Measurements from ENCODE around the gene RCC2. TPM values are rescaled to one million over a fixed set of nuclear protein-coding genes. Genes with fewer than 3 reads are reported as not detected.

RCC2 gene
- total RNA-seq, 1 experiment from 2014 or later, result 116 TPM

GRCh38 chr1:17425806-17426600 lies 13.5 kb downstream of the RCC2 start:
- H3K36me3 ChIP-seq (ENCODE audit: control insufficient read depth, insufficient read depth, low read length), result peaks cover 24% of the 10 kb centered on the region
- POLR2A ChIA-PET, result no interaction called here
- peak; percentile 20; the same call in 1 of the 2 replicates for ATAC-seq
- no peak for DNase-seq (ENCODE audit: low read depth, low spot score)
- no peak overlapping the region for H3K27ac ChIP-seq (ENCODE audit: low read length)
- no peaks in the 10 kb centered on the region for H3K9me3 ChIP-seq (ENCODE audit: control insufficient read depth, insufficient read depth, low read depth, low read length)
- no TSS peak for BruUV-seq (replicated peaks)
- TF ChIP-seq REST (IDR thresholded peaks at IDR 0.05; ENCODE audit: insufficient read depth in 1 of 2, low read depth in 2 of 2, low read length in 1 of 2) (no peak), TCF7L2 (IDR thresholded peaks at IDR 0.05; ENCODE audit: low read depth, low read length) (no peak), SIN3A (IDR thresholded peaks at IDR 0.05; ENCODE audit: borderline replicate concordance, insufficient read depth, low read depth, low read length) (no peak), POLR2AphosphoS5 (IDR thresholded peaks at IDR 0.05; ENCODE audit: low read depth, low read length) (no peak), CTCF (IDR thresholded peaks at IDR 0.05) (no peak)
- H3K4me3 ChIP-seq (ENCODE audit: low read depth in 2 of 2, low read length in 2 of 2), result no peak overlapping the region
- no peaks in the 10 kb centered on the region; the same call in 1 of the 2 replicates for H3K4me1 ChIP-seq (ENCODE audit: control insufficient read depth, insufficient read depth, low read length)
- intact Hi-C loops (cut with micrococcal nuclease; ENCODE audit: unreplicated experiment), result no loop called here
- CTCF ChIA-PET, result no interaction called here
- in situ Hi-C loops (cut with HindIII; ENCODE audit: low pct_unique_long_range_greater_than_20kb, low sequenced_read_pairs), result no loop called here
- H3K27me3 ChIP-seq (ENCODE audit: control insufficient read depth, insufficient read depth, low read length), result no peaks in the 10 kb centered on the region

- TF ChIP-seq REST (IDR thresholded peaks at IDR 0.05; ENCODE audit: insufficient read depth in 1 of 2, low read depth in 2 of 2, low read length in 1 of 2) (no peak), CTCF (IDR thresholded peaks at IDR 0.05) (no peak), TCF7L2 (IDR thresholded peaks at IDR 0.05; ENCODE audit: low read depth, low read length) (no peak), SIN3A (IDR thresholded peaks at IDR 0.05; ENCODE audit: borderline replicate concordance, insufficient read depth, low read depth, low read length) (no peak), POLR2AphosphoS5 (IDR thresholded peaks at IDR 0.05; ENCODE audit: low read depth, low read length) (no peak)
- ChIA-PET CTCF (no interaction called here), POLR2A (no interaction called here)
- intact Hi-C loops (cut with micrococcal nuclease; ENCODE audit: unreplicated experiment) (no loop called here), in situ Hi-C loops (cut with HindIII; ENCODE audit: low pct_unique_long_range_greater_than_20kb, low sequenced_read_pairs) (no loop called here)
- Histone ChIP-seq H3K4me1 (ENCODE audit: control insufficient read depth, insufficient read depth, low read length) (peaks cover 4% of the 10 kb centered on the region; the same call in 1 of the 2 replicates), H3K9me3 (ENCODE audit: control insufficient read depth, insufficient read depth, low read depth, low read length) (no peaks in the 10 kb centered on the region), H3K36me3 (ENCODE audit: control insufficient read depth, insufficient read depth, low read length) (peaks cover 28% of the 10 kb centered on the region), H3K27me3 (ENCODE audit: control insufficient read depth, insufficient read depth, low read length) (no peaks in the 10 kb centered on the region), H3K27ac (ENCODE audit: low read length) (no peak overlapping the region), H3K4me3 (ENCODE audit: low read depth in 2 of 2, low read length in 2 of 2) (no peak overlapping the region)
- no TSS peak for BruUV-seq (replicated peaks)
- no peak for ATAC-seq
- DNase-seq (ENCODE audit: low read depth, low spot score), result no peak
Measured at GRCh38 chr1:17423781-17424245, 15.7 kb downstream of the RCC2 start.
